ENCODE results near the gene MAP3K12.

DNA sequence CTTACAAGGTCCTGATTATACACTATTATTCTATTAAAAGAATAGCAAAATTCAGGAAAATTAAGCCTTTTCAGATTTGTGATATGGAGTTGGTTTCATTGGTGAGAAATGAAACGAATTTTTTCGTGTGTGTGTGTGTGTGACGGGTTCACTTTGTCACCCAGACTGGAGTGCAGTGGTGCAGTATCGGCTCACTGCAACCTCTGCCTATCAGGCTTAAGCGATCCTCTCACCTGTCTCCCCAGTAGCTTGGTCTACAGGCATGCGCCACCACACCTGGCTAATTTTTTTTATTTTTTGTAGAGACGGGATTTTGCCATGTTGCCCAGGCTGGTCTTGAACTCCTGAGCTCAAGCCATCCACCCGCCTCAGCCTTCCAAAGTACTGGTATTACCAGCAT lies 37.7 kb downstream of the MAP3K12 start:
- TF ChIP-seq, protein P1, sequence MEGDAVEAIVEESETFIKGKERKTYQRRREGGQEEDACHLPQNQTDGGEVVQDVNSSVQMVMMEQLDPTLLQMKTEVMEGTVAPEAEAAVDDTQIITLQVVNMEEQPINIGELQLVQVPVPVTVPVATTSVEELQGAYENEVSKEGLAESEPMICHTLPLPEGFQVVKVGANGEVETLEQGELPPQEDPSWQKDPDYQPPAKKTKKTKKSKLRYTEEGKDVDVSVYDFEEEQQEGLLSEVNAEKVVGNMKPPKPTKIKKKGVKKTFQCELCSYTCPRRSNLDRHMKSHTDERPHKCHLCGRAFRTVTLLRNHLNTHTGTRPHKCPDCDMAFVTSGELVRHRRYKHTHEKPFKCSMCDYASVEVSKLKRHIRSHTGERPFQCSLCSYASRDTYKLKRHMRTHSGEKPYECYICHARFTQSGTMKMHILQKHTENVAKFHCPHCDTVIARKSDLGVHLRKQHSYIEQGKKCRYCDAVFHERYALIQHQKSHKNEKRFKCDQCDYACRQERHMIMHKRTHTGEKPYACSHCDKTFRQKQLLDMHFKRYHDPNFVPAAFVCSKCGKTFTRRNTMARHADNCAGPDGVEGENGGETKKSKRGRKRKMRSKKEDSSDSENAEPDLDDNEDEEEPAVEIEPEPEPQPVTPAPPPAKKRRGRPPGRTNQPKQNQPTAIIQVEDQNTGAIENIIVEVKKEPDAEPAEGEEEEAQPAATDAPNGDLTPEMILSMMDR (IDR thresholded peaks at IDR 0.05; ENCODE audit: poor library complexity, severe bottlenecking) = no peak
- TF ChIP-seq POLR2AphosphoS5 (IDR thresholded peaks at IDR 0.05) (no peak), RAD21 (conservative IDR thresholded peaks at IDR 0.05) (no peak), MXI1 (conservative IDR thresholded peaks at IDR 0.05; ENCODE audit: poor library complexity, severe bottlenecking) (no peak), EP300 (conservative IDR thresholded peaks at IDR 0.05; ENCODE audit: poor library complexity, severe bottlenecking) (no peak), SMC3 (conservative IDR thresholded peaks at IDR 0.05; ENCODE audit: poor library complexity) (no peak), EZH2 (IDR thresholded peaks at IDR 0.05; ENCODE audit: borderline replicate concordance, insufficient read depth, low read length, poor library complexity, severe bottlenecking) (no peak), TAF1 (IDR thresholded peaks at IDR 0.05; ENCODE audit: low read depth) (no peak)
- TF ChIP-seq, protein P2, sequence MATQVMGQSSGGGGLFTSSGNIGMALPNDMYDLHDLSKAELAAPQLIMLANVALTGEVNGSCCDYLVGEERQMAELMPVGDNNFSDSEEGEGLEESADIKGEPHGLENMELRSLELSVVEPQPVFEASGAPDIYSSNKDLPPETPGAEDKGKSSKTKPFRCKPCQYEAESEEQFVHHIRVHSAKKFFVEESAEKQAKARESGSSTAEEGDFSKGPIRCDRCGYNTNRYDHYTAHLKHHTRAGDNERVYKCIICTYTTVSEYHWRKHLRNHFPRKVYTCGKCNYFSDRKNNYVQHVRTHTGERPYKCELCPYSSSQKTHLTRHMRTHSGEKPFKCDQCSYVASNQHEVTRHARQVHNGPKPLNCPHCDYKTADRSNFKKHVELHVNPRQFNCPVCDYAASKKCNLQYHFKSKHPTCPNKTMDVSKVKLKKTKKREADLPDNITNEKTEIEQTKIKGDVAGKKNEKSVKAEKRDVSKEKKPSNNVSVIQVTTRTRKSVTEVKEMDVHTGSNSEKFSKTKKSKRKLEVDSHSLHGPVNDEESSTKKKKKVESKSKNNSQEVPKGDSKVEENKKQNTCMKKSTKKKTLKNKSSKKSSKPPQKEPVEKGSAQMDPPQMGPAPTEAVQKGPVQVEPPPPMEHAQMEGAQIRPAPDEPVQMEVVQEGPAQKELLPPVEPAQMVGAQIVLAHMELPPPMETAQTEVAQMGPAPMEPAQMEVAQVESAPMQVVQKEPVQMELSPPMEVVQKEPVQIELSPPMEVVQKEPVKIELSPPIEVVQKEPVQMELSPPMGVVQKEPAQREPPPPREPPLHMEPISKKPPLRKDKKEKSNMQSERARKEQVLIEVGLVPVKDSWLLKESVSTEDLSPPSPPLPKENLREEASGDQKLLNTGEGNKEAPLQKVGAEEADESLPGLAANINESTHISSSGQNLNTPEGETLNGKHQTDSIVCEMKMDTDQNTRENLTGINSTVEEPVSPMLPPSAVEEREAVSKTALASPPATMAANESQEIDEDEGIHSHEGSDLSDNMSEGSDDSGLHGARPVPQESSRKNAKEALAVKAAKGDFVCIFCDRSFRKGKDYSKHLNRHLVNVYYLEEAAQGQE (IDR thresholded peaks at IDR 0.05; ENCODE audit: borderline replicate concordance) = no peak

Measured in neural cell (in vitro differentiated cells).